Measurements from ENCODE around the gene GPHA2. TPM values are rescaled to one million over a fixed set of nuclear protein-coding genes. Genes with fewer than 3 reads are reported as not detected.
A peak's percentile ranks its signal among the peaks of the same experiment; 100 is the strongest.

The GPHA2 gene
- total and polyA plus RNA-seq, 10 of the 15 experiments (the other 5 are each of a cell fraction or from before 2014, with no cell fraction given), result not detected

- TF ChIP-seq BCLAF1 (IDR thresholded peaks at IDR 0.05), result no peak
- no peak for TF ChIP-seq FOXM1 (IDR thresholded peaks at IDR 0.05; ENCODE audit: low read depth, low read length)
- TF ChIP-seq ZNF24 (IDR thresholded peaks at IDR 0.05), result 0 out of 2 replicates have a peak, but pooled peaks have one; percentile 11
- no peak for TF ChIP-seq MTA3 (IDR thresholded peaks at IDR 0.05; ENCODE audit: borderline replicate concordance, low read length)
- peak; percentile 15; the same call in 1 of the 2 replicates for TF ChIP-seq CBFB (IDR thresholded peaks at IDR 0.05; ENCODE audit: low read depth)
- no peak for TF ChIP-seq ATF2 (IDR thresholded peaks at IDR 0.05; ENCODE audit: low read length)
- peak; percentile 87 for TF ChIP-seq NKRF (conservative IDR thresholded peaks at IDR 0.05)
- TF ChIP-seq IRF3 (IDR thresholded peaks at IDR 0.05), result no peak
- peak; percentile 55; the same call in 1 of the 2 replicates for TF ChIP-seq CHD2 (IDR thresholded peaks at IDR 0.05; ENCODE audit: borderline replicate concordance, low read depth, low read length)
- TF ChIP-seq ASH2L (IDR thresholded peaks at IDR 0.05; ENCODE audit: borderline replicate concordance, low read depth), result no peak
- no peak for TF ChIP-seq PAX5 (IDR thresholded peaks at IDR 0.05; ENCODE audit: borderline replicate concordance, low read depth, low read length)
- peak; percentile 96 for TF ChIP-seq NR2F1 (conservative IDR thresholded peaks at IDR 0.05)
- TF ChIP-seq ELK1 (IDR thresholded peaks at IDR 0.05; ENCODE audit: low read depth, low read length), result no peak
- no peak for TF ChIP-seq MAX (IDR thresholded peaks at IDR 0.05; ENCODE audit: low read depth, low read length)
- TF ChIP-seq SIN3A (IDR thresholded peaks at IDR 0.05; ENCODE audit: low read depth, low read length), result peak; percentile 80
- TF ChIP-seq TAF1 (IDR thresholded peaks at IDR 0.05; ENCODE audit: borderline replicate concordance, low read depth, low read length), result peak; percentile 74
Measured at GRCh38 chr11:64916775-64917662, 18.7 kb downstream of the GPHA2 start, which contains the start of gene ATG2A (continued).

Data from GM12878 (cell line).